ENCODE data around the gene PXDC1.
"Not testable (repeated sequence)": the region's sequence is repeated elsewhere in the genome, so short reads cannot be mapped to it uniquely, and the experiment has no call there.

PXDC1 gene

DNA sequence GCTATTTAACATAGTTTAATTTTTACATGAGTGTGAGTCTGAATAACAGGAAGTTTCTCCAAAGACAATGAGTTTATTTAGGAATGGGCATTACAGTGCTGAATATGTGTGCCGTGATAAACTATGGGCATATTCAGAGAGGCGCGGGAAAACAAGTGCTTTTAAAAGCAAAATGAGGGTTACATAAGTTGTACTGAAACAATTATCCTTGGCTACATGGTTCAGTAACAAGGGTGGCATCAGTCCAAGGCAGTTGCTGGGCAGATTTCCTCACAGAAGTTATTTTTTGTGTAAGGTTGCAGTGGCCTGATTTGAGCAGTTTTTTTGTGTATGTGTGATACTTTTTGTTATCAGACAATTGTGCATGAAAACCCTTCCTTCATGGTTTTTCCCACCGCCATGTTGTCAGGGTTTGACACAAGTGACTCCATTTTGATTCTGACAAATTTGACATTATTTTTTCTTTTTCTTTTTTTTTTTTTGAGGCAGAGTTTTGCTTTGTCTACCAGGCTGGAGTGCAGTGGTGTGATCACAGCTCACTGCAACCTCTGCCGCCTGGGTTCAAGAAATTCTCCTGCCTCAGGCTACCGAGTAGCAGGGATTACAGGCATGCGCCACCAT lies 22.3 kb upstream of the PXDC1 start:
- no peaks in the 10 kb centered on the region for H3K36me3 ChIP-seq (ENCODE audit: insufficient read depth, insufficient read length, low read length)
- no peak overlapping the region for H3K9ac ChIP-seq (ENCODE audit: insufficient read length, low read depth)
- H3K4me1 ChIP-seq (ENCODE audit: insufficient read depth, insufficient read length): peaks cover 3% of the 10 kb centered on the region
- no peaks in the 10 kb centered on the region for H3K27me3 ChIP-seq (ENCODE audit: insufficient read depth, insufficient read length)
- no peaks in the 10 kb centered on the region; the same call in 1 of the 2 replicates for H3K9me3 ChIP-seq (ENCODE audit: insufficient read depth, low read length)
- no peak for DNase-seq (ENCODE audit: low read depth, low spot score)
- H3K4me3 ChIP-seq (ENCODE audit: insufficient read length, low read depth): no peak overlapping the region
- TF ChIP-seq ZNF274 (IDR thresholded peaks at IDR 0.05; ENCODE audit: low read depth, low read length) (no peak), SUZ12 (IDR thresholded peaks at IDR 0.05; ENCODE audit: extremely low read depth, insufficient read depth, insufficient read length) (no peak), YY1 (IDR thresholded peaks at IDR 0.05; ENCODE audit: insufficient read depth, insufficient read length) (no peak)

DNA sequence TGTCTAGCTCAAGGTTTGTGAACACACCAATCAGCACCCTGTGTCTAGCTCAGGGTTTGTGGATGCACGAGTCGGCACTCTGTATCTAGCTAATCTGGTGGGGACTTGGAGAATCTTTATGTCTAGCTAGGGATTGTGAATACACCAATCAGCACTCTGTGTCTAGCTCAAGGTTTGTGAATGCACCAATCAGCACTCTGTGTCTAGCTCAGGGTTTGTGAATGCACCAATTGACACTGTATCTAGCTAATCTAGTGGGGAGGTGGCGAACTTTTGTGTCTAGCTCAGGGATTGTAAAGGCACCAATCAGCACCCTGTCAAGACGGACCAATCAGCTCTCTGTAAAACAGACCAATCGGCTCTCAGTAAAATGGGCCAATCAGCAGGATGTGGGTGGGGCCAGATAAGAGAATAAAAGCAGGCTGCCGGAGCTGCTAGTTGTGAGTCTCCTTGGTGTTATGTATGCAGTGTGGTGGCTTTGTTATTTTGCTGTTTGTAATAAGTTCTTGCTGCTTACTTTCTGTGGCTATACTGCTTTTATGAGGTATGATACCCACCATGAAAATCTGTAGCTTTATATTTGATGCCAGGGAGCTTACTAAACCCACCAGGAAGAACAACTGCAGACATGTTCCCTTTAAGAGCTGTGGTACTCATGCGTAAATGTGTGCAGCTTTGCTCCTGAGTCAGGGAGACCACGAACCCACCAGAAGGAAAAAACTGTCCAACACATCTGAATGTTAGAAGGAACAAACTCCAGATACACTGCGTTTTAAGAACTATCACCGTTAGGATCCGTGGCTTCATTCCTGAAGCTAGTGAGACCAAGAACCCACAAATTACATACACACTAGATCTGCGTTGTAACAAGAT lies 20.9 kb upstream of the PXDC1 start:
- not testable (repeated sequence) for DNase-seq (ENCODE audit: low read depth, low spot score); H3K4me1 ChIP-seq (ENCODE audit: insufficient read depth, insufficient read length); H3K27me3 ChIP-seq (ENCODE audit: insufficient read depth, insufficient read length); H3K4me3 ChIP-seq (ENCODE audit: insufficient read length, low read depth); H3K36me3 ChIP-seq (ENCODE audit: insufficient read depth, insufficient read length, low read length); H3K9ac ChIP-seq (ENCODE audit: insufficient read length, low read depth); H3K9me3 ChIP-seq (ENCODE audit: insufficient read depth, low read length)

DNA sequence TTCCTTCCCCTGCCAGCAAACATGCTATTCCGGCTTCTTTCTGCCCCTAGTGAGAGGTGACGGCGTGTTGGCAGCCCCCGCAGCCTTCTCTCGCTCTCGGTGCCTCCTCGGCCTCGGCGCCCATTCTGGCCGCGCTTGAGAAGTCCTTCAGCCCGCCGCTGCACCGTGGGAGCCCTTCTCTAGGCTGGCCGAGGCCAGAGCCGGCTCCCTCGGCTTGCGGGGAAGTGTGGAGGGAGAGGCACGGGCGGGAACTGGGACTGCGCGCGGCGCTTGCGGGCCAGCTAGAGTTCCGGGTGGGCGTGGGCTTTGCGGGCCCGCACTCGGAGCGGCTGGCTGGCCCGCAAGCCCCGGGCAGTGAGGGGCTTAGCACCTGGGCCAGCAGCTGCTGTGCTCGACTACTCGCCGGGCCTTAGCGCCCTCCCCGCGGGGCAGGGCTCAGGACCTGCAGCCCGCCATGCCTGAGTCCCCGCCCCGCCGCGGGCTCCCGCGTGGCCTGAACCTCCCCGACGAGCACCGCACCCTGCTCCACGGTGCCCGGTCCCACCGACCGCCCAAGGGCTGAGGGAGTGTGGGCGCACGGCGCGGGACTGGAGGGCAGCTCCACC lies 20.0 kb upstream of the PXDC1 start:
- H3K27me3 ChIP-seq (ENCODE audit: insufficient read depth, insufficient read length): no peaks in the 10 kb centered on the region
- H3K36me3 ChIP-seq (ENCODE audit: insufficient read depth, insufficient read length, low read length): no peaks in the 10 kb centered on the region
- DNase-seq (ENCODE audit: low read depth, low spot score): no peak
- H3K4me3 ChIP-seq (ENCODE audit: insufficient read length, low read depth): no peak overlapping the region
- TF ChIP-seq ZNF274 (IDR thresholded peaks at IDR 0.05; ENCODE audit: low read depth, low read length) (no peak), SUZ12 (IDR thresholded peaks at IDR 0.05; ENCODE audit: extremely low read depth, insufficient read depth, insufficient read length) (no peak), YY1 (IDR thresholded peaks at IDR 0.05; ENCODE audit: insufficient read depth, insufficient read length) (no peak)
- H3K9me3 ChIP-seq (ENCODE audit: insufficient read depth, low read length): no peaks in the 10 kb centered on the region; the same call in 1 of the 2 replicates
- no peaks in the 10 kb centered on the region for H3K4me1 ChIP-seq (ENCODE audit: insufficient read depth, insufficient read length)
- no peak overlapping the region for H3K9ac ChIP-seq (ENCODE audit: insufficient read length, low read depth)

DNA sequence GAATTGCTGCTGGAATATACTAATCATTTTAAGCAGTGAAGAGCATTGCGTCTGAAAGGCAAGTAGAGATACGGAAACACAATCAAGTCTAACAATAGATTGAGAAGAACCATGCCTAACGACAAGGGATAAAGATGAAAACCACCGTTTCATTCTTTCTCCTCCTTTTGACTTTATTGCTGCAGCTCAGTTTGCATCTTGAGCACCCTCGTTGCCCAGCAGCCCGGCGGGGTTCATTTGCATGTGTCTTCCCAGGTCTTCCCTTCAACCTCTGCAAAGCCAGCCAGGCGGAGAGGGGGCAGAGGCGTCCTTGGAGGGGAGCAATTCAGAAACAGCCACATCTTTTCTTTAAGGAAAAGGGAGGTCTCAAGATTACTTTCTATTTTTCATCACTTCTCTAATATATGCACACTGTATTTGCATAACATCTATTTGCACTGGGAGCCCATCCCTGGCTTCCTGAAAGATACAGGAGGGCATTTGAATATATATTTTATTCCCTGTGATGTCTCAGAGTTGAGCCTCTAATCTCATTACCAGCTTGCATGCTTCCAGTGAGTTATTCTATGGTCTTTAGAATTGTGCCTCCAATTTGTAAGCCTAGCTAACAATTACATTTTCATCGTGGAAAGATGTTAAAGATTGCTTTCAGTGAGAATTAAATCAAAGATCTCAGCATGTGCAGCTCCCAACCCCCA lies 18.7 kb upstream of the PXDC1 start:
- no peak for DNase-seq (ENCODE audit: low read depth, low spot score)
- Histone ChIP-seq H3K9me3 (ENCODE audit: insufficient read depth, low read length) (no peaks in the 10 kb centered on the region; the same call in 1 of the 2 replicates), H3K4me1 (ENCODE audit: insufficient read depth, insufficient read length) (no peaks in the 10 kb centered on the region), H3K36me3 (ENCODE audit: insufficient read depth, insufficient read length, low read length) (no peaks in the 10 kb centered on the region), H3K9ac (ENCODE audit: insufficient read length, low read depth) (no peak overlapping the region), H3K4me3 (ENCODE audit: insufficient read length, low read depth) (no peak overlapping the region), H3K27me3 (ENCODE audit: insufficient read depth, insufficient read length) (no peaks in the 10 kb centered on the region)
- TF ChIP-seq SUZ12 (IDR thresholded peaks at IDR 0.05; ENCODE audit: extremely low read depth, insufficient read depth, insufficient read length): no peak
- TF ChIP-seq YY1 (IDR thresholded peaks at IDR 0.05; ENCODE audit: insufficient read depth, insufficient read length): no peak
- no peak for TF ChIP-seq ZNF274 (IDR thresholded peaks at IDR 0.05; ENCODE audit: low read depth, low read length)

DNA sequence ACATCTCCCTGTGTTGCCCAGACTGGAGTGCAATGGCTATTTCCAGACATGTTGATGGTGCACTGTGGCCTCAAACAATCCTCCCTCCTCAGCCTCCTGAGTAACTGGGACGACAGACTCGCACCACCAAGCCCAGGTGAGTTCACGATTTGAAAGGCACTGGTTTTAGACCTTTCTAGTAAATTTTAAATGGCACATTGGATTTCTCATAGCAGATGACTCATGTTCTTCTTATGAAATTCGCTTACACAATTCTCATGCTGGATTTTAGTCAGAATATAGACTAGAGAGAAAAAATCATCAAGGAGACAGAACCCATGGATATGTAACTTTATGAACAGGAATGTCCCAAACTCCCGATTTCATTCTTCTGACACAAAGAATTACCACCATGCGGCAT lies 18.1 kb upstream of the PXDC1 start:
- Histone ChIP-seq H3K9ac (ENCODE audit: insufficient read length, low read depth) (no peak overlapping the region), H3K9me3 (ENCODE audit: insufficient read depth, low read length) (no peaks in the 10 kb centered on the region; the same call in 1 of the 2 replicates), H3K4me3 (ENCODE audit: insufficient read length, low read depth) (no peak overlapping the region), H3K27me3 (ENCODE audit: insufficient read depth, insufficient read length) (no peaks in the 10 kb centered on the region), H3K4me1 (ENCODE audit: insufficient read depth, insufficient read length) (no peaks in the 10 kb centered on the region), H3K36me3 (ENCODE audit: insufficient read depth, insufficient read length, low read length) (no peaks in the 10 kb centered on the region)
- TF ChIP-seq YY1 (IDR thresholded peaks at IDR 0.05; ENCODE audit: insufficient read depth, insufficient read length) (no peak), SUZ12 (IDR thresholded peaks at IDR 0.05; ENCODE audit: extremely low read depth, insufficient read depth, insufficient read length) (no peak), ZNF274 (IDR thresholded peaks at IDR 0.05; ENCODE audit: low read depth, low read length) (no peak)
- DNase-seq (ENCODE audit: low read depth, low spot score): no peak

DNA sequence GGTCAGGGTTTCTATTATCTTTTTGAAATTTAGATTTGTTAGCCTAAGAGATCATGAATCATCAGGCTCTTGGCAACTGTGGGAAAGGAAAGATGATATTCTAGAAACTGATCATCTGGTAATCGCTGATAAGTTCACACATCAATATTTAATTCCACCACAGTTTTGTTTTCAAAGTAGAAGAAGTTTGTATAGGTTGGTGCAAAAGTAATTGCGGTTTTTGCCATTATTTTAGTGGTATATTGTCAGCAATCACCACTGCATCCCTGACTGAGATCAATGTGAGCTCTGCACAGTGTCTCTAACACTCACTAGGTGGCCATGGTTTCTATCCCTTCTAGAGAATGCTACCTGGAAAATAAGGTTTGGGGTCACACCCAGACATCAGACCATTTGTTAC lies 17.0 kb upstream of the PXDC1 start:
- no peak for DNase-seq (ENCODE audit: low read depth, low spot score)
- Histone ChIP-seq H3K9ac (ENCODE audit: insufficient read length, low read depth) (no peak overlapping the region), H3K27me3 (ENCODE audit: insufficient read depth, insufficient read length) (no peaks in the 10 kb centered on the region), H3K4me1 (ENCODE audit: insufficient read depth, insufficient read length) (no peaks in the 10 kb centered on the region), H3K9me3 (ENCODE audit: insufficient read depth, low read length) (no peaks in the 10 kb centered on the region; the same call in 1 of the 2 replicates), H3K4me3 (ENCODE audit: insufficient read length, low read depth) (no peak overlapping the region), H3K36me3 (ENCODE audit: insufficient read depth, insufficient read length, low read length) (no peaks in the 10 kb centered on the region)
- TF ChIP-seq ZNF274 (IDR thresholded peaks at IDR 0.05; ENCODE audit: low read depth, low read length): no peak
- no peak for TF ChIP-seq SUZ12 (IDR thresholded peaks at IDR 0.05; ENCODE audit: extremely low read depth, insufficient read depth, insufficient read length)
- TF ChIP-seq YY1 (IDR thresholded peaks at IDR 0.05; ENCODE audit: insufficient read depth, insufficient read length): no peak

DNA sequence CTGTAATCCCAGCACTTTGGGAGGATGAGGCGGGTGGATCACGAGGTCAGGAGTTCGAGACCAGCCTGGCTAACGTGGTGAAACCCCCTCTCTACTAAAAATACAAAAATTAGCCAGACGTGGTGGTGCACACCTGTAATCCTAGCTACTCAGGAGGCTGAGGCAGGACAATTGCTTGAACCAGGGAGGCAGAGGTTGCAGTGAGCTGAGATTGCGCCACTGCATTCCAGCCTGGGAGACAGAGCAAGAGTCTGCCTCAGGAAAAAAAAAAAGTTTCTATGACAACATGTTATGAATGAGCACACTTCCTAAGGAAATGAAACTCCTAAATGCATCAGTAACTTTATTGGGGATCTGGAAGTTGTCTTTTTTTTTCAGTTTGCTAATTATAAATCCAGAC lies 16.0 kb upstream of the PXDC1 start:
- not testable (repeated sequence) for H3K4me1 ChIP-seq (ENCODE audit: insufficient read depth, insufficient read length); H3K27me3 ChIP-seq (ENCODE audit: insufficient read depth, insufficient read length); H3K9me3 ChIP-seq (ENCODE audit: insufficient read depth, low read length); H3K9ac ChIP-seq (ENCODE audit: insufficient read length, low read depth); DNase-seq (ENCODE audit: low read depth, low spot score); H3K4me3 ChIP-seq (ENCODE audit: insufficient read length, low read depth); H3K36me3 ChIP-seq (ENCODE audit: insufficient read depth, insufficient read length, low read length)

All from NT2/D1 (cell line).